HepG2 (cell line): Measurements from ENCODE around the gene CASKIN2. TPM values are rescaled to one million over a fixed set of nuclear protein-coding genes. Genes with fewer than 3 reads are reported as not detected.

Experiments
- ARID5B ChIP-seq: IDR thresholded peaks from 2 replicates; pipeline ENCODE4 v1.4.0; 2020; ENCODE audit warnings: mild to moderate bottlenecking, missing genetic modification reagents
- BATF2 ChIP-seq: sonication (generic); formaldehyde crosslinking; IDR thresholded peaks from 2 replicates; pipeline ENCODE4 v1.8.0; 2022; ENCODE audit warnings: mild to moderate bottlenecking, missing genetic modification reagents, moderate library complexity
- BORCS8-MEF2B ChIP-seq: sonication (generic); formaldehyde crosslinking; IDR thresholded peaks from 2 replicates; pipeline ENCODE4 v1.8.0; 2022; ENCODE audit warnings: mild to moderate bottlenecking, missing genetic modification reagents
- MAF1 ChIP-seq: sonication (generic); formaldehyde crosslinking; IDR thresholded peaks from 2 replicates; pipeline ENCODE4 v1.5.0; 2020; ENCODE audit warnings: missing genetic modification reagents, borderline replicate concordance
- MTA3 ChIP-seq: sonication (generic); formaldehyde crosslinking; IDR thresholded peaks from 2 replicates; pipeline ENCODE4 v1.4.0; 2020; ENCODE audit warnings: missing genetic modification reagents
- NFE2 ChIP-seq: sonication (generic); formaldehyde crosslinking; IDR thresholded peaks from 2 replicates; pipeline ENCODE4 v1.4.0; 2020; ENCODE audit warnings: missing genetic modification reagents
- NFRKB ChIP-seq: fragments of 450-650 bp; IDR thresholded peaks from 2 replicates; pipeline ENCODE4 v1.6.1; 2017
- NRL ChIP-seq: sonication (generic); formaldehyde crosslinking; IDR thresholded peaks from 2 replicates; pipeline ENCODE4 v1.5.0; 2020; ENCODE audit warnings: missing genetic modification reagents, mild to moderate bottlenecking, moderate library complexity, borderline replicate concordance
- ONECUT2 ChIP-seq: sonication (generic); formaldehyde crosslinking; IDR thresholded peaks from 2 replicates; pipeline ENCODE4 v1.4.0; 2020; ENCODE audit warnings: missing genetic modification reagents
- POLR2AphosphoS5 ChIP-seq: IDR thresholded peaks from 2 replicates; pipeline ENCODE4 v1.6.1; 2012; ENCODE audit warnings: low read depth, low read length
- SKIL ChIP-seq: sonication (generic); formaldehyde crosslinking; IDR thresholded peaks from 2 replicates; pipeline ENCODE4 v1.8.0; 2022; ENCODE audit warnings: missing genetic modification reagents, mild to moderate bottlenecking, moderate library complexity, borderline replicate concordance
- SYNCRIP ChIP-seq: fragments of 200-400 bp; formaldehyde crosslinking; IDR thresholded peaks from 2 replicates; pipeline ENCODE4 v1.6.1; 2018; ENCODE audit warnings: mild to moderate bottlenecking, low read depth, low read length; ENCODE audit not compliant: insufficient read depth
- THAP9 ChIP-seq: sonication (generic); formaldehyde crosslinking; IDR thresholded peaks from 2 replicates; pipeline ENCODE4; 2020; ENCODE audit warnings: missing genetic modification reagents, mild to moderate bottlenecking, borderline replicate concordance
- ZNF362 ChIP-seq: sonication (generic); formaldehyde crosslinking; IDR thresholded peaks from 2 replicates; pipeline ENCODE4 v1.4.0; 2020; ENCODE audit warnings: missing genetic modification reagents, mild to moderate bottlenecking, borderline replicate concordance
- ZNF589 ChIP-seq: sonication (generic); formaldehyde crosslinking; conservative IDR thresholded peaks from 2 replicates; pipeline ENCODE4 v1.8.0; 2022; ENCODE audit warnings: mild to moderate bottlenecking, moderate library complexity, missing genetic modification reagents
- ZNF790 ChIP-seq: sonication (generic); formaldehyde crosslinking; IDR thresholded peaks from 2 replicates; pipeline ENCODE4 v1.8.0; 2022; ENCODE audit warnings: missing genetic modification reagents, mild to moderate bottlenecking, borderline replicate concordance
- ZNF850 ChIP-seq: sonication (generic); formaldehyde crosslinking; conservative IDR thresholded peaks from 2 replicates; pipeline ENCODE4 v1.9.0; 2021; ENCODE audit warnings: mild to moderate bottlenecking, missing genetic modification reagents
- ZSCAN22 ChIP-seq: sonication (generic); formaldehyde crosslinking; IDR thresholded peaks from 2 replicates; pipeline ENCODE4 v1.4.0; 2020; ENCODE audit warnings: mild to moderate bottlenecking, missing genetic modification reagents
- polyA plus RNA-seq, 8 experiments: library from polyadenylated mRNA; depleted of rRNA in 3 of 8; stranded (reverse) in 7 of 8; unstranded in 1 of 8; fragments of >200 nt; fragmentation: Illumina TruSeq in 4 of 8; extraction: Trizol in 4 of 8; gene quantifications; 2 replicates each; pipeline versions ENCODE4 v1.2.1 to v1.2.3, GENCODE V29; 2011 to 2016; ENCODE audit warnings: low read depth in 4 of 8, missing spikeins in 1 of 8, mixed read lengths in 1 of 8; ENCODE audit not compliant: insufficient read depth in 1 of 8
- total RNA-seq, 5 experiments: library from RNA; depleted of rRNA; stranded (reverse); fragments of >200 nt; fragmentation: Illumina TruSeq; extraction: Trizol; gene quantifications; 2 replicates each; pipeline ENCODE4 v1.2.3, GENCODE V29; 2016; ENCODE audit warnings: low read depth in 1 of 5

CASKIN2 gene
- total and polyA plus RNA-seq, 2 of the 13 experiments (the other 11 are each of a cell fraction or from before 2014, with no cell fraction given), result 5.2 to 7.8 TPM

- TF ChIP-seq NFRKB (no peak), SYNCRIP (no peak), POLR2AphosphoS5 (no peak), SKIL (CRISPR knock-in tag) (peak; percentile 54), ZNF790 (CRISPR knock-in tag) (peak; percentile 99; the same call in 1 of the 2 replicates), BORCS8-MEF2B (CRISPR knock-in tag) (peak; percentile 98), ZNF362 (CRISPR knock-in tag) (peak; percentile 79; the same call in 1 of the 2 replicates), ZNF589 (CRISPR knock-in tag) (peak; percentile 93), ARID5B (peak; percentile 68), NRL (CRISPR knock-in tag) (peak; percentile 97), ZNF850 (CRISPR knock-in tag) (no peak), MTA3 (peak; percentile 89), MAF1 (CRISPR knock-in tag) (peak; percentile 70; the same call in 1 of the 2 replicates), ZSCAN22 (CRISPR knock-in tag) (peak; percentile 81; the same call in 1 of the 2 replicates), THAP9 (CRISPR knock-in tag) (peak; percentile 90), BATF2 (CRISPR knock-in tag) (peak; percentile 22), NFE2 (CRISPR knock-in tag) (no peak), ONECUT2 (peak; percentile 38; the same call in 1 of the 2 replicates)
Measured at GRCh38 chr17:75515496-75516254, at the start of gene CASKIN2 (continued).
